Neuron (in vitro differentiated cells): ENCODE data around the gene SLC14A1.
"Not testable (repeated sequence)": the region's sequence is repeated elsewhere in the genome, so short reads cannot be mapped to it uniquely, and the experiment has no call there.

ENCODE experiments used
- H2AFZ ChIP-seq: one replicate; pipeline ENCODE4 v1.6.1; 2013; ENCODE audit warnings: low read depth, mild to moderate bottlenecking, inconsistent platforms, low read length, moderate library complexity
- H3K27me3 ChIP-seq: one replicate; pipeline ENCODE4 v1.6.1; 2013; ENCODE audit warnings: low read length; ENCODE audit not compliant: insufficient read depth
- H3K36me3 ChIP-seq: one replicate; pipeline ENCODE4 v1.6.1; 2013; ENCODE audit warnings: low read length; ENCODE audit not compliant: insufficient read depth
- H3K4me1 ChIP-seq: one replicate; pipeline ENCODE4 v1.6.1; 2013; ENCODE audit warnings: low read length; ENCODE audit not compliant: insufficient read depth
- H3K4me3 ChIP-seq: 2 replicates; pipeline ENCODE4 v1.5.1; 2013; ENCODE audit warnings: mild to moderate bottlenecking, low read length, moderate library complexity
- H3K9me3 ChIP-seq: one replicate; pipeline ENCODE4 v1.6.1; 2013; ENCODE audit warnings: low read length

Gene SLC14A1

DNA sequence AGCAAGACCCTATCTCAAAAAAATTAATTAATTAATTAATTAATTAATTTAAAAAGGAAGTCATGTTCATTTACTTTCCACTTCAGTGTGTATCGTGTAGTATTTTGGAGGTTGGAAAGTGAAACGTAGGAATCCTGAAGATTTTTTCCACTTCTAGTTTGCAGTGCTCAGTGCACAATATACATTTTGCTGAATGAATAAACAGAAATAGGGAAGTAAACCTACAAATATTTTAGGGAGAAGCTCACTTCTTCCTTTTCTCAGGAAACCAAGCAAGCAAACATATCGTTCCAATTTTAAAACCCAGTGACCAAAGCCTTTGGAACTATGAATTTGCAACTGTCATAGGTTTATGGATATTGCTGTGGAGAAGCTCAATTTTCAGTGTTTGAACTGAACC, 27.8 kb downstream of the SLC14A1 start:
- no peaks in the 10 kb centered on the region for H3K36me3 ChIP-seq
- no peak overlapping the region for H2AFZ ChIP-seq
- H3K27me3 ChIP-seq, result no peaks in the 10 kb centered on the region
- H3K4me1 ChIP-seq, result peaks cover 5% of the 10 kb centered on the region
- peaks cover 4% of the 10 kb centered on the region for H3K9me3 ChIP-seq
- H3K4me3 ChIP-seq, result no peak overlapping the region

DNA sequence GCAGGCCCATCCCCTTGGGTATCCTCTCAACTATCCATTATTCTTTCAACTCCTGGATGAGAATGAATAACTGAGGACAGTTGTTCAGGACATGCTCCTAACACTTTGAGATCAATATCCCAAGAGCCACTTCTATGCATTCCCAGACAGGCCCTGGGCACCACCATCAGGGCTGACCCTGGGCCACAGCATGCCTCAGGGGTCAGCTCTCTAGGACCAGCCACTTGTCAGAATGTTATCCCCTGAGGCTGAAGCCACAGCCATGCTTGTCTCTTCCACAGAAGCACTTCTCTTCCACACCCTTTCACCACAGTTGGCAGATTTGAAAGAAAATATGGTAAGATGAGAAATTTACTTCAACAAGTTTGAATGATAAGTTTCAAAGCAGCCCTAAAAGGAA, 28.7 kb downstream of the SLC14A1 start:
- H2AFZ ChIP-seq, result no peak overlapping the region
- H3K9me3 ChIP-seq, result peaks cover 4% of the 10 kb centered on the region
- H3K27me3 ChIP-seq, result no peaks in the 10 kb centered on the region
- H3K4me3 ChIP-seq, result no peak overlapping the region
- H3K36me3 ChIP-seq, result no peaks in the 10 kb centered on the region
- H3K4me1 ChIP-seq, result peaks cover 6% of the 10 kb centered on the region

DNA sequence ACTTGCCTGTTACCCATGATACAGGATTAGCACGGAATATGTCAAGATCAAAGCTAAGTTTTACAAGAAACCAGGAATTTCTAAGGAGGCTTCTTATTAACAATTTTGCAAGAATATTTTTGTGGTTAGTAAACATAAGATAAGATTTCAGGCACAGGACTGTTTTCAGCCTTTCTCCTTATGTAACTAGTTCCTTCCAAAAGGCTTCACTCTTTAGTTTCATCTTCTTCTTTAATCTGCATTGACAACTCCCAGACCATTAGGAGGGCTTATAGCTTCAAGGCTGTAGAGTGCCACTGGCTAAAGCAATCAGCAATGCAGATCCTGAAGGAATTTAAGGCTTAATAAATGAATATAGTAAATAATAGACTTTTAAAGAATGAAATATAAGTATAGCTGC, 29.3 kb downstream of the SLC14A1 start:
- no peak overlapping the region for H2AFZ ChIP-seq
- no peak overlapping the region for H3K4me3 ChIP-seq

DNA sequence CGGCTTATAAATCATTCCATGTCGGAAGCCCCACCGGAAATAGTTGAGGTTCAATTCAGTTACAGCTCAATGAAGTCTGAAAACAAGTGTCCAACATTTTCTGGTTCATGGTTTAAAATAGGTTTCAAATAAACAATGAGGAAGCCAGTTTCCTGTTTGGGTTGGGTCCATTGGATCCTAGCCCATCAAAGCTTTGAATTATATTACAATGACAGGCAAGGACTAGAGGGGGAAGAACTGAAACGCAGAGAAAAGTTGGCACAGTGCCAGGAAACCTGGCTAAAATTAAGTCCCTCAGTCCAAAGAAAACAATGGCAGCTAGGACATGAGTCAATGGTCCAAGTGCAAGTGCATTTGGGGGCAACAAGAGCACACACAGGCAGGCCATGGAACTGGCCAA, 32.0 kb downstream of the SLC14A1 start:
- H3K4me1 ChIP-seq, result peaks cover 6% of the 10 kb centered on the region
- H3K9me3 ChIP-seq, result no peaks in the 10 kb centered on the region
- H3K27me3 ChIP-seq, result no peaks in the 10 kb centered on the region
- H3K4me3 ChIP-seq, result no peak overlapping the region
- H2AFZ ChIP-seq, result no peak overlapping the region
- H3K36me3 ChIP-seq, result no peaks in the 10 kb centered on the region

More for the DNA sequence above, 29.3 kb downstream of the SLC14A1 start:
- Histone ChIP-seq H3K27me3 (no peaks in the 10 kb centered on the region), H3K36me3 (no peaks in the 10 kb centered on the region), H3K9me3 (peaks cover 4% of the 10 kb centered on the region), H3K4me1 (peaks cover 6% of the 10 kb centered on the region)

DNA sequence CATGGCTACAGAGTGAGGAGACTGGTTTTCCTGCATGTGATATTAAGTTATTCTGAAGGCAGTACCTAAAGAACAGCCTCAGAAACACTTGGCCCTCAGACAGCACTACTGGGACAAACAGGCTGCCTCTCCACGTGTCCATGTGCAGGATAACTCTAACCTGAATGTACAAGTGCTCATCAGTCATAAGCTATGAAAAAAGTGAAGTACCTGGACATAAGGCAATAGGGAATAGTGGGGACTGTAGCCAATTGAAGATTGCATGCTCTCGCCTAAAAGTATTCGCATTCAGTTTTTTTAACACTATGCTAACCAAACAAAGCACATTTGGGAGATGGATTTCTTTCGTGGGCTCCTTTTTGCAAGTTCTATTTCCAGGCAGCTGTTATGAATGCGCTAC, 33.0 kb downstream of the SLC14A1 start:
- no peak overlapping the region for H3K4me3 ChIP-seq
- no peaks in the 10 kb centered on the region for H3K27me3 ChIP-seq
- no peaks in the 10 kb centered on the region for H3K36me3 ChIP-seq
- no peak overlapping the region for H2AFZ ChIP-seq
- no peaks in the 10 kb centered on the region for H3K9me3 ChIP-seq
- peaks cover 6% of the 10 kb centered on the region for H3K4me1 ChIP-seq

DNA sequence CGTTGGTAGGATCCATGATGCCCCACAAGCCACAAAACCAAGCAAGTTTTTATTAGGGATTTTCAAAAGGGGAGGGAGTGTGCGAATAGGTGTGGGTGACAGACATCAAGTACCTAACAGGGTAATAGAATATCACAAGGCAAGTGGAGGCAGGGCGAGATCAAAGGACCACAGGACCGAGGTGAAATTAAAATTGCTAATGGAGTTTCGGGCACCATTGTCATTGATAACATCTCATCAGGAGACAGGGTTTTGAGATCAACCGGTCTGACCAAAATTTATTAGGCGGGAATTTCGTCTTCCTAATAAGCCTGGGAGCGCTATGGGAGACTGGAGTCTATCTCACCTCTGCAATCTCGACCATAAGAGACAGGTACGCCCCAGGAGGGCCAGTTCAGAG, 33.7 kb downstream of the SLC14A1 start:
- H3K36me3 ChIP-seq, H3K4me1 ChIP-seq, H2AFZ ChIP-seq, H3K27me3 ChIP-seq, H3K9me3 ChIP-seq, H3K4me3 ChIP-seq: not testable (repeated sequence)

DNA sequence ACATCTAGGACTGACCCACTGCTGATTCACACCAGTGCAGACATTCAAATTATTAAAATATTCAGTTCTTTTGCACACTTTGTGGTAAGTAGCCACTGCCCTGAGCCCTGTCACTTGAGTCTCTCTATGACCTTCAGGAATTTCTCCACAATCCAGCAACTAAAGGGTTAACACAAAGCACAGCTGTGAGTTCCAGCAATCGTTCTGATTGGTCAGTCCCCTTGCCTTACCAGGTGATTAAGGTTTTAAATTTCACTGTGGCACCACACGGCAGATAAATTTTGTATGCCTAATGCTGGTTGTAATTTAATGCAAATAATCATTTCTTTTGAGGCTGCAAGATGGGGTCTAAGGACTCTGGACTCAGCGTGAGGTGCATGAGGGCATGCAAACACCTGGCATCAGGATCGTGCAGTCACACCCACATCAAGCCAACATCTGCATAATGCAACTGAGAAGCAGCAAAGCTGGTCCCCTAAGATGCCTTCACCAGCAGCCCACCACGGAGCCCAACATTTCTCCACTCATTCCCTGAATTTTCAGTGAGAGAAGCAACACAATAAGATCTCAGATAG, 36.6 kb downstream of the SLC14A1 start:
- no peak overlapping the region for H3K4me3 ChIP-seq
- no peaks in the 10 kb centered on the region for H3K36me3 ChIP-seq
- H2AFZ ChIP-seq, result no peak overlapping the region
- H3K9me3 ChIP-seq, result no peaks in the 10 kb centered on the region
- peaks cover 6% of the 10 kb centered on the region for H3K4me1 ChIP-seq
- H3K27me3 ChIP-seq, result no peaks in the 10 kb centered on the region

DNA sequence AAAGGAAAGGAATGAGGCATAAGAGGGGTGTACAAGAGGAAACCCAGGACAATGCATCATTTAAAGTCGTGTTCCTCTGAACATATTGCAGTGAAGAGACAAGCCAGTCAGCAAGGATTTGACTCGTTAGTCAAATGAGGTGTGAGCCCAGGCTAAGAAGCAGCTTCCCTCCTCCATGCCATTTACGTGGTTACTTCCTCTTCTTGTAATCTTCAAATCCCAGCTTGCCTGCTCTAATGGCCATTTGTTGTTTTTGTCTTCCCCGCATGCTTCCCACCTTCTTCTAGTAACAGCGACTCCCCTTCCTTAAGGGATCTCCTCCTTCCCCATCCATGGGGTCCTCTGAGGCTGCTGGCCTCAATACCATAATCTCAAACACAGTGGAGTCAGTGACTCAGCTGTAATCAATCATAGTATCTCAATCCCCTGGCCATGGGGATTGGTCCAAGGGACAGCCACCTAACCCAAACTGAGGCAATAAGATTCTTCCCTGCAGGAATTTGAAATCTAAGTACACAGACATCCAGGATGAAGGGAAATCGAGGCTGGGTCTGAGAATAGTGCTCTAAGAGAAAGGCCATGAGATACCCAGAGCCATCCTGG, 37.6 kb downstream of the SLC14A1 start:
- H2AFZ ChIP-seq, result no peak overlapping the region
- H3K9me3 ChIP-seq, result no peaks in the 10 kb centered on the region
- no peaks in the 10 kb centered on the region for H3K36me3 ChIP-seq
- no peaks in the 10 kb centered on the region for H3K27me3 ChIP-seq
- H3K4me1 ChIP-seq, result peaks cover 3% of the 10 kb centered on the region
- H3K4me3 ChIP-seq, result no peak overlapping the region

DNA sequence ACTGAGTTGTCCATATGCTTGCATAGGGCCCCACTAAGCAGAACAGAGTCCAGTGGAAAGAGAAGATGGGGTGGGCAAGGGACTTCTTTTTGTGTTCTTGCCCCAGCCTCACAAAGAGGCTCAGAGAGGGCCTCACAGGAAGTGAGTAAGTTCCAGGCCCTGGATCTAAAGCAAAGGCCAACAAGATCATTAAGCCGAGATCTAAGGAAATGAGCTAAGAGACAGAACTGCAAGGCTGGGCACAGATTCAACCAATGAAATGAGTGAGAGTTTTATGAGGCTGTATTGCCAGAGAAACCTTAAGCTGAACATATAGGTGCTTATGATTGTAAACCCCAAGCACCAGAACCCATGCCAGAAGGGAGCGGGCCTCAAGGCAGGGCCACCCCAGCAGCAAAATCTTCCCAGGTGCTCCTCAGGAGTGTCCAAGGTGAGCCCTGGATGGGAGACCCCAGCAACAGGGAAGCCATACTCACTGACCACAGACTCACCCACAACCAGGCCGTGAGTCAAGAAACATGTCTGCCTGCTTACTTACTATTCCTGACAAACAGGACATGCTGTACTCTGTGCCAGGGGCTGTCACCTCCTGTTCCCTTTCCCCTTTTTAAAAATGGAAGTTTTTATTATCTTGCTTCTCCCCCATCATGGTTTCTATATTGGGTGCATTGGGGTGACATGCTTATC, 40.2 kb downstream of the SLC14A1 start:
- Histone ChIP-seq H2AFZ (no peak overlapping the region), H3K36me3 (no peaks in the 10 kb centered on the region), H3K9me3 (no peaks in the 10 kb centered on the region)

DNA sequence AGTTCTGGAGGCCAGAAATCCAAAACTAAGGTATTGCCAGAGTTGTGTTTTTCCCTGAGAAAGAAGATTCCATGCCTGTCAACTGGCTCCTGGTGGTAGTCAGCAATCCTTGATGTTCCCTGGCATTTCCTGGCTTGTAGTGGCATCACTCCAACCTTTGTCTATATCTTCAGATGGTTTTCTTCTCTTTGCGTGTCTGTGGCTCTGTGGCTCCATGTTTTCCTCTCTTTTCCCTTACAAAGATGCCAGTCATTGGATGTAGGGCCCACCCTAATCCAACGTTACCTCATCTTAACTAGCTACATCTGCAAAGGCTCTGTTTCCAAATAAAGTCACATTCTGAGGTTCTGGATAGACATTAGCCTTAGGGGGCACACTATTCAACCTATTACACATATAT, 41.8 kb downstream of the SLC14A1 start:
- H3K9me3 ChIP-seq, result no peaks in the 10 kb centered on the region
- H3K36me3 ChIP-seq, result no peaks in the 10 kb centered on the region
- H3K27me3 ChIP-seq, result no peaks in the 10 kb centered on the region
- no peak overlapping the region for H2AFZ ChIP-seq
- no peaks in the 10 kb centered on the region for H3K4me1 ChIP-seq
- no peak overlapping the region for H3K4me3 ChIP-seq

More for the DNA sequence above, 40.2 kb downstream of the SLC14A1 start:
- Histone ChIP-seq H3K27me3 (no peaks in the 10 kb centered on the region), H3K4me1 (no peaks in the 10 kb centered on the region), H3K4me3 (no peak overlapping the region)

DNA sequence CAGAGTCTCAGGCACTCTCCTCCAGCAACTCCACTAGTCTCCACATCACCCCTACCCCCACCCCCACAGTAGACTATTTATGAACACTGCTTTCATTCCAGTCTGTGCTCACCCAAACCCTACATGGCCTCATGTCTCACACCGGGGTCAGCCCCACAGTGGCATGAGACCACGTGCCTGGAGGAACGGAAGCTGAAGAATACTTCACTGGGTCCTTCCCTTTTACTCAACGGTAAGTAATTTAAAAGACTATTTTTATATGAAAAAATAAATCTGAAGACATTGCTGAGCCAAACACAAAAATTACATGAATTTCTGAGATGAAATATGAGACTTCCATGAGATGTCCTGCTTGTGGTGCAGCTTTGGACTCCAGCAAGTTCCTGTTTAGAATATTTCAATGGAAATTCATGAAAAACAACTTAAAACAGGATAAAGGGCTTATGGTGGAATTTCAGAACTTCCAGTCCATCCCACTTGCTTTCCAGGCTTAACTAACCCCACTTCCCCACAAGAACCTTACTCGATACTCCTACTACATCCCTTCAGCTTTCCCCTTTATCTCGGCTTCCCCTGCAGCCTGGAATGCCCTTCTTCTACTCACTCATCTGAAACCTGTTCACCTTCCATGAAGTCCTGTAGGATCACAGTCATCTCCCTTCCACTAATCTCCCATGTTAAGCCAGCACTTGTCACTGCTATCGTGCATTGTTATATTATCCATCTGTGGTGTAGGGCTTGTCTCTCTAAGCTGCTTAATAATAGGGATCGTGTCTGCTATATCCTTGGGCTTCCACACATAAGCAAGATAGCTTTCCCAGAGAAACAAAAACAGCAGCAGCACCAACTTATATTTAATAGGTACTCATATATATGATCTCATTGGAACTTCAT, 47.9 kb downstream of the SLC14A1 start:
- Histone ChIP-seq H2AFZ (no peak overlapping the region), H3K9me3 (no peaks in the 10 kb centered on the region), H3K27me3 (no peaks in the 10 kb centered on the region), H3K4me1 (no peaks in the 10 kb centered on the region), H3K4me3 (no peak overlapping the region), H3K36me3 (no peaks in the 10 kb centered on the region)

DNA sequence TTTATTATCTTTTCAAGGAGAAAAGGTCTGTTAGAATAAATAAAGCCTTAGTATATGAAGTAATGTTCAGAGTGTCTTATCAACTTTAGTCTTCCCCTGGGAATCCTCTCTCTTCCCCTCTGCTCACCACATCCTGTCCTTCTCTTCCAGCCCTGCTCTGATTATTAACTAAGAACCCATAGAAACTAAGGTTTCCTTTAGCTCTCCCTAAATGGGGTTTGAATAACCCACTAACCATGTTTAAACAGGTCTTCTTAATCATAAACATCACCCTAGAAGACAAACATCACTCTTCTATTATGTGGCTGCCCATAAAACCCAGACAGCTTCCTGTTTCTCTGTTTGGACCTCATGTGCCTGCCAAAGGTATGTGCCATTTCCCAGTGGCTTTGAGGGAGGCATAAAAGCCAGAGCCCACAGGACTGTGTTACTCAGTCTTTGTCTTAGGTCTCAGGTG, 50.1 kb downstream of the SLC14A1 start:
- H3K36me3 ChIP-seq, result no peaks in the 10 kb centered on the region
- H3K4me3 ChIP-seq, result no peak overlapping the region
- H3K27me3 ChIP-seq, result no peaks in the 10 kb centered on the region
- H3K4me1 ChIP-seq, result no peaks in the 10 kb centered on the region
- no peak overlapping the region for H2AFZ ChIP-seq
- H3K9me3 ChIP-seq, result no peaks in the 10 kb centered on the region

DNA sequence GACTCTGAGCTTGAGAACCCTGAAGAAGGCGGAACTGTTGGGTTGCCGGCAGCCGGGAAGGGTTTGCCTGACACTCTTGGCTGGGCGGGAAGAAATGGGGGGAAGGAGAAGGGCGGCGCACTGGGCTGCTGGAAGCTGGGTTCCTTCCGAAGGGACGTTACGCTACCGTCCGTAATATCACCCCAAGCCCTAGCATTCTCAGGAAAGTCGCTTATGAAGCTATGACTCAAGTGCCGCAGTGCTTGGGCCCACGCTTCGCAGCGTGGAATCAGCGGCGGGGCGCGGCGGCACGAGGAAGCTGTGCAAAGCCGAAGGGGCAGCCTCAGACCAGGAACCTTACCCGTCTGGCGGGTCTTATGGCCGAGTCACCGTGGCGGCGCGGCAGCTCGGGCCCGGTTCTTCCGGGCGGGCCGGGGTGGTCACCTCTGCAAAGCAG, 51.3 kb downstream of the SLC14A1 start:
- no peak overlapping the region for H3K4me3 ChIP-seq
- H3K9me3 ChIP-seq, result no peaks in the 10 kb centered on the region
- no peaks in the 10 kb centered on the region for H3K4me1 ChIP-seq
- no peaks in the 10 kb centered on the region for H3K27me3 ChIP-seq
- no peaks in the 10 kb centered on the region for H3K36me3 ChIP-seq
- H2AFZ ChIP-seq, result no peak overlapping the region
